Uterus (tissue), 4 donors: Measurements from ENCODE around the gene GLRA1. TPM values are rescaled to one million over a fixed set of nuclear protein-coding genes. Genes with fewer than 3 reads are reported as not detected.

ENCODE experiments used
- DNase-seq, 2 donors: peaks; one replicate each; pipeline ENCODE4 v3.0.0-alpha.2; 2019 to 2020
- H3K27ac ChIP-seq, 2 donors: fragments of 200-600 bp; sonication (generic); 1 replicate in 1 of 2; 2 replicates in 1 of 2; pipeline ENCODE4 v1.5.1; 2016 to 2018
- H3K27me3 ChIP-seq, 2 donors: fragments of 200-600 bp; sonication (generic); one replicate each; pipeline ENCODE4 v1.5.1; 2018 to 2019; ENCODE audit warnings: control low read depth in 1 of 2
- H3K36me3 ChIP-seq, 2 donors: fragments of 200-600 bp; sonication (generic); one replicate each; pipeline ENCODE4 v1.5.1; 2019; ENCODE audit warnings: control low read depth in 1 of 2
- H3K4me1 ChIP-seq, 2 donors: fragments of 200-600 bp; sonication (generic); one replicate each; pipeline ENCODE4 v1.5.1; 2018 to 2019; ENCODE audit warnings: control low read depth in 1 of 2
- H3K4me3 ChIP-seq, 2 donors: fragments of 200-600 bp; sonication (generic); 1 replicate in 1 of 2; 2 replicates in 1 of 2; pipeline ENCODE4 v1.5.1; 2018 to 2019; ENCODE audit warnings: mild to moderate bottlenecking in 1 of 2
- H3K9me3 ChIP-seq, 2 donors: fragments of 200-600 bp; sonication (generic); one replicate each; pipeline ENCODE4 v1.5.1; 2019; ENCODE audit warnings: control low read depth in 1 of 2
- CTCF ChIP-seq, 4 experiments: fragments of 200-600 bp in 2 of 4; fragments of 450-650 bp in 2 of 4; sonication (generic) in 2 of 4; IDR thresholded peaks; one replicate each; pipeline ENCODE4 v1.5.1; 2016 to 2019; ENCODE audit warnings: antibody characterized with exemption in 4 of 4, mild to moderate bottlenecking in 2 of 4, moderate library complexity in 1 of 4
- POLR2A ChIP-seq, 2 donors: fragments of 450-650 bp; IDR thresholded peaks; one replicate each; pipeline ENCODE4 v1.6.1; 2016; ENCODE audit warnings: antibody characterized with exemption in 2 of 2, mild to moderate bottlenecking in 1 of 2, moderate library complexity in 1 of 2
- intact Hi-C: fragments of 100-400 bp; cut with DNase I; formaldehyde crosslinking; loops from one replicate; pipeline ENCODE4 v1.15.1; 2023; ENCODE audit warnings: low total_unique reads
- total RNA-seq, 4 donors: library from RNA; depleted of rRNA in 3 of 4; stranded (reverse); fragments of >200 nt in 3 of 4; gene quantifications; one replicate each; pipeline versions ENCODE4 v1.1.0 to v1.2.4, GENCODE V29; 2014 to 2023
- donor health status: DM: yes; HTN: yes; CAD: no.

GLRA1 gene
- total RNA-seq, 4 donors from 2014 or later = not detected

GRCh38 chr5:151911011-151911410 is 13.6 kb downstream of the GLRA1 start:
- Histone ChIP-seq H3K36me3 (no peaks in the 10 kb centered on the region), H3K9me3 (no peaks in the 10 kb centered on the region), H3K27me3 (no peaks in the 10 kb centered on the region), H3K27ac (no peak overlapping the region), H3K4me3 (no peak overlapping the region), H3K4me1 (no peaks in the 10 kb centered on the region)
- TF ChIP-seq CTCF (IDR thresholded peaks at IDR 0.05) = no peak
- no peak for TF ChIP-seq POLR2A (IDR thresholded peaks at IDR 0.05)
- intact Hi-C loops = no loop called here
- no peak for DNase-seq

- Histone ChIP-seq H3K9me3 (no peaks in the 10 kb centered on the region), H3K36me3 (no peaks in the 10 kb centered on the region), H3K4me1 (no peaks in the 10 kb centered on the region), H3K4me3 (no peak overlapping the region), H3K27ac (no peak overlapping the region), H3K27me3 (no peaks in the 10 kb centered on the region)
- DNase-seq = no peak
- no peak for TF ChIP-seq POLR2A (IDR thresholded peaks at IDR 0.05)
- TF ChIP-seq CTCF (IDR thresholded peaks at IDR 0.05) = no peak
- intact Hi-C loops = no loop called here
These were observed 15.0 kb downstream of the GLRA1 start for GRCh38 chr5:151909628-151910027.

GRCh38 chr5:151906246-151906645 is 18.4 kb downstream of the GLRA1 start:
- Histone ChIP-seq H3K4me3 (no peak overlapping the region), H3K36me3 (no peaks in the 10 kb centered on the region), H3K9me3 (no peaks in the 10 kb centered on the region), H3K4me1 (no peaks in the 10 kb centered on the region), H3K27me3 (no peaks in the 10 kb centered on the region), H3K27ac (no peak overlapping the region)
- TF ChIP-seq POLR2A (IDR thresholded peaks at IDR 0.05) (no peak), CTCF (IDR thresholded peaks at IDR 0.05) (no peak)
- intact Hi-C loops = no loop called here
- DNase-seq = no peak

- no peak overlapping the region for H3K27ac ChIP-seq
- no peak for DNase-seq
- TF ChIP-seq POLR2A (IDR thresholded peaks at IDR 0.05) = no peak
- TF ChIP-seq CTCF (IDR thresholded peaks at IDR 0.05) = no peak
- no peaks in the 10 kb centered on the region for H3K9me3 ChIP-seq
- intact Hi-C loops = no loop called here
- no peaks in the 10 kb centered on the region for H3K27me3 ChIP-seq
- no peaks in the 10 kb centered on the region for H3K36me3 ChIP-seq
- no peaks in the 10 kb centered on the region for H3K4me1 ChIP-seq
- no peak overlapping the region for H3K4me3 ChIP-seq
These were observed 19.1 kb downstream of the GLRA1 start for GRCh38 chr5:151905557-151905961.

- Histone ChIP-seq H3K4me3 (no peak overlapping the region), H3K27ac (no peak overlapping the region), H3K36me3 (no peaks in the 10 kb centered on the region), H3K27me3 (no peaks in the 10 kb centered on the region), H3K9me3 (no peaks in the 10 kb centered on the region), H3K4me1 (no peaks in the 10 kb centered on the region)
- no peak for TF ChIP-seq POLR2A (IDR thresholded peaks at IDR 0.05)
- TF ChIP-seq CTCF (IDR thresholded peaks at IDR 0.05) = no peak
- no peak for DNase-seq
- intact Hi-C loops = no loop called here
These were observed 19.7 kb downstream of the GLRA1 start for GRCh38 chr5:151904909-151905308.
